Measurements from ENCODE around the gene KIAA1217. TPM values are rescaled to one million over a fixed set of nuclear protein-coding genes. Genes with fewer than 3 reads are reported as not detected.
A peak's percentile ranks its signal among the peaks of the same experiment; 100 is the strongest.

KIAA1217 gene
- total RNA-seq, 1 donor from 2014 or later: 9.1 TPM

- peak; percentile 47 to 93 for DNase-seq (ENCODE audit: low read depth in 2 of 2)
Observed at GRCh38 chr10:24493165-24493564, 284.2 kb downstream of the KIAA1217 start.

GRCh38 chr10:24494236-24494635, 285.3 kb downstream of the KIAA1217 start:
- no peak for DNase-seq (ENCODE audit: low read depth in 2 of 2)

- DNase-seq (ENCODE audit: low read depth in 2 of 2): no peak
Observed at GRCh38 chr10:24494777-24495176, 285.8 kb downstream of the KIAA1217 start.

DNA sequence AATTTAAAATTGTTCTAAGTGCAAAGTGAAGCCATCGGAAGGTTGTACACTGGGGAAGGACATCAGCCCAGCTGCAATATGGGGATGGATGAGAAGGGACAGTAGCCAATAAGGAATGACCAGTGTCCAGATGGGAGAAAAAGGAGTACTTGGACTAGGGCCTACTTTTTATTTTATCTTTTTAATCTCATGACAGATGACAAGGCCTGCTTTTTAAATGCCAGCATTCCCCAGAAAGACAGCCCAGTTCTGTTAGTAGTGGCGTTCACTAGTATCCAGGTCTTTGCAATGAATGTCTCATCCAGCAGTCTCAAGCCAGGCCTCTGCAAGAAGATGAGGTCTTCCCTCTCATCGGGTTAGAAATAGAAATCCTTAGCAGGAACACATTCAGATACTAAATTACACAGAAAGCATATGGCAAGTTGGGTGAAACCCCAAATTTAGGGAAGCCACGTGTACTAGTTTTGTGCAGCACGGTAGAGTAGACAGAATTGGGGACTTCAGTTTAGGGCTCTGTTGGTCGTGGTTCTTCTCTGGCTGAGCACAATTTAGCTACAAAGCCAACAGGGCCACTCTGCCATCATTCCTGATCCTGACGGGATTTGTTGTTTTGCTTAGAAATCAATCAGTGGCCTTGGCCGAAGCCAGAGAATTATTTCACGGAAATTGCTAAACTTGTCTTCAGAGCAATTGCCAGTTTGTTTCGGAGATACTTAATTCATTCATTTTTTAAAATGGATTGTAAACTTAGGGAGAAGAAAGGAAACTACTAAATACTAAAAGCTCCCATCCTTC, 286.9 kb downstream of the KIAA1217 start:
- no peak for DNase-seq (ENCODE audit: low read depth in 2 of 2)

GRCh38 chr10:24496906-24497305, 288.0 kb downstream of the KIAA1217 start:
- no peak for DNase-seq (ENCODE audit: low read depth in 2 of 2)

DNA sequence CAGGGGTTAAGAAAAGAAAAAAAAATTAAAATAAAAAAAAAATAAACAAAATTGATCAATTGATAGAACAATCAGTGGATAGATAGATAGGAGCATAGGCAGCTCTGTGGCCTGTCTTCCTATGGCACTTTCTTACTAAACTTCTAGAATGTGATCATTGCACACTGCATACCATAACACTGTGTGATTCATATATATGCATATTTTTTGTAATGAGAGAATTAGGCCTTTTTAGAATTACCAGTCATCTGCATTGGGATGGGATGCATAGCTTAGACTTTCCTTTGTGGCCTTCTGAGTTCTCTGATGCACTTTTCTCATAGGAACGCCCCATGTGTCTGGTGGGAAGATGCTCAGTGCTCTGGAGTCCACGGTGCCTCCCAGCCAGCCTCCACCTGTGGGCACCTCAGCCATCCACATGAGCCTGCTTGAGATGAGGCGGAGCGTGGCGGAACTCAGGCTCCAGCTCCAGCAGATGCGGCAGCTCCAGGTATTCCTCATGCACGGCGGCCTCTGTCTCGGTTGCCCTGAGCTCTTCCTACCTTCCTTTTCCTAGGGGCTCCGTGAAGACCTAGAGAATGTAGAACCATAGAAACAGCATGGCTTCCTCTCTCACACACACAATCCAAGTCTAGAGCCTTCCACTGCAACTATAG, 292.2 kb downstream of the KIAA1217 start:
- no peak for DNase-seq (ENCODE audit: low read depth in 2 of 2)

DNA sequence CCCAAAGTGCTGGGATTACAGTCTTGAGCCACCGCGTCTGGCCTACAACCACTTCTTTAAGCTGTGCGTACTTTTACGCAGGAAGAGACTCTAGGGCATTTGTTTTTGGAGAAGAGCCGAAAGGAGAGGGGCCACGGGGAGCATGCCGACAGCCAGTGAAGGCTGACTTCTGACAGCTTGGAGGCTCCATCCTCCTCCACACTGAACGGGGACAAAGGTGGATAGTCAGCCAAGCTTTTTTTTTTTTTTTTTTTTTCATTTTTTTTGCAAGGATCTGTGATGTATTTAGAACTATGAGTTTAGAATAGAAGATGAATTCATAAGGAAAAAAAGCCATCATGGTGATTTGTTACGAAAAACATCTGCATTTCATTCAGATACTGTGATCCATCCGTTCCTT, 293.1 kb downstream of the KIAA1217 start:
- DNase-seq (ENCODE audit: low read depth in 2 of 2): no peak

- no peak for DNase-seq (ENCODE audit: low read depth in 2 of 2)
Observed at GRCh38 chr10:24502801-24503460, 294.0 kb downstream of the KIAA1217 start.

DNA sequence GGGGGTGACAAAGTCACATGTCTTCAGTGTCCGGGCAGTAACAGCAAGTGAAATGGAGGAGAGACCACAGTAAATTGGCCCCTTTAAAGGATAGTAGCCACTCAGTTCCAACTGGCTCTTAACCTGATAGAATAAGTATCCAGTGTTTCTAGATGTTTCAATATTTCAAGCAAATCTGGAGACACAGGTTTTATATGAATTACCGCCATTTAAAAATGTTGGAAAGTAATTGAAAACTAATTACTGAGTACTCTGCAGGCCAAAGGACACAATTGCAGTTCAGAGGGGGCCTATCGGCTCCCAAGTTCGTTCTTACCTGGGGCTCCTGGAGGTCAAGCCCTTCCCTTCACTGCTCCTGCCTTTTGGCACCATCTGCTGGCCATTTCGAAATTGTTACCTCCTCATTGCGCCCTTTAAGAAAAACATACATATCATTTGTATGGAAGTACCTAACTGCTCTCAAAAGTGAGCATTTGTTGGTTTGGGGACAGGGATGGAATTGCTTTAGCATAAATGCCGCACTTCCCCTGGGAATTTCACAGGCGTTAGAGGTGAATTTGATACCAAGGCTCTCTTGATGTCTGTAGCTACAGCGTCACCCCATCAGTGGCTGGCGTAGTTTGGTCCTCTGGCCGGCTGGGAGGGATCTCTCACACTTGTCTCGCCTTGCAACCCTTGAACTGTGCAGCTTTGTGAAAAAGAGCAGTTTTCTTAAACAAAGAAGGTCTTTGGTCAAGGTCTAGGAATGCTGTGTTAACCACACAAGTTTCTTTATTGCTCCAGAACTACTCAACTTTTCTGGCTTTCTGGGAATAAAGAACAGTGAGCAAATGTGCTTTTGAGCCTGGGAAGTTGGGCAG, 294.8 kb downstream of the KIAA1217 start:
- peak; percentile 33 to 61 for DNase-seq (ENCODE audit: low read depth in 2 of 2)

GRCh38 chr10:24505759-24506158, 296.8 kb downstream of the KIAA1217 start:
- peak; percentile 85 to 94 for DNase-seq (ENCODE audit: low read depth in 2 of 2)

- DNase-seq (ENCODE audit: low read depth in 2 of 2): peak; percentile 17 to 28
Observed at GRCh38 chr10:24513155-24513554, 304.2 kb downstream of the KIAA1217 start.

GRCh38 chr10:24515481-24515880, 306.5 kb downstream of the KIAA1217 start:
- DNase-seq (ENCODE audit: low read depth in 2 of 2): no peak

- DNase-seq (ENCODE audit: low read depth in 2 of 2): no peak
Observed at GRCh38 chr10:24518411-24518810, 309.5 kb downstream of the KIAA1217 start.

DNA sequence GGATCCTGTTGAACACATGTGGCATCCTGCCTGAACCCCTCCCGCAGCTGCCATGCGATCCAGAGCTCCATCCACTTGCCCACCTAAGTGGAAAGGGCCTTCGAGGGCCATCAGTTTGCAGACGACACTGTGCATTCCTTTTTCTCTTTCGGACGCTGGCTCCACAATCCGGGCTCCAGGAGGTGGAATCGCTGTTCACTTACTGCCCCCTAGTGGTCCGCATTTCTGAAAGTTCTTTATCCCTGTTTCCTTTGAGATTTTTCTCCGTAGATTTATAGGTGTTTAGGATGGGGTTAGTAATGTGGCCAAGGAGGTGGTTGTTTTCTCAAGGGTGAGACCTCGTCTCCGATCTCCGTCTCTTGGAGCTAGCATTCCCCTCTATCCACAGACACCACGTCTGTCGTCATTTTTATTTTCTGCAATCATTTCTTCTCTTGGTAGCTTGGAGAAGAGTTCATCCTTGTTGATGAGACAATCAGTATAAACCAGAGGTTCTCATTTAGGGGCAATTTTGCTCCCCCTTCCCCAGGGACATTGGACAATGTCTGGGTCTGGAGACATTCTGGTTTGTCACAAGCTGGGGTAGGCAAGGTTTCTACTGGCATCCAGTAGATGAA, 310.2 kb downstream of the KIAA1217 start:
- DNase-seq (ENCODE audit: low read depth in 2 of 2): peak; percentile 43 to 68

DNA sequence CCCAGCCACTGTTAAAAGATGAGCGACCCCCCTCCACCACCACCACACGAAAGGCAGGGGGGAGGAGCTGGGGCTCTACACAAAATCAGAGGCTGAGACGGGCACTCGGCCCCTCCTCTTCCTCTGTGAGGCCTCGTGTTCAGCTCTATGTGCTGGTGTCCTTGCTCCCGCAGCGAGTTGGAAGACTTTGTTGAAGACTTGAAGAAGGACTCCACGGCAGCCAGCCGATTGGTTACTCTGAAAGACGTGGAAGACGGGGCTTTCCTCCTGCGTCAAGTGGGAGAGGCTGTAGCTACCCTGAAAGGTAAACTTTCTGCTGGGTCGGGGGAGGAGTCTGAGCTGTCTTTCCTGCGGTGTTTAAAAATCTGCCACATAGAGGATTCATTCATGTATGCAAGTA, 311.0 kb downstream of the KIAA1217 start:
- no peak for DNase-seq (ENCODE audit: low read depth in 2 of 2)

DNA sequence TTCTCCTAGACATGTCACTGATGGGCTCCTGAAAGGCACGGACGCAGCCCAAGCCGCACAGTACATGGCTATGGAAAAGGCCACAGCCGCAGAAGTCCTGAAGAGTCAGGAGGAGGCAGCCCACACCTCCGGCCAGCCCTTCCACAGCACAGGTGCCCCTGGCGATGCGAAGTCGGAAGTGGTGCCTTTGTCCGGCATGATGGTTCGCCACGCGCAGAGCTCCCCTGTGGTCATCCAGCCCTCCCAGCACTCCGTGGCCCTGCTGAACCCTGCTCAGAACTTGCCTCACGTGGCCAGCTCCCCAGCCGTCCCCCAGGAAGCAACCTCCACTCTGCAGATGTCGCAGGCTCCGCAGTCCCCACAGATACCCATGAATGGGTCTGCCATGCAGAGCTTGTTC, 315.4 kb downstream of the KIAA1217 start:
- DNase-seq (ENCODE audit: low read depth in 2 of 2): no peak

GRCh38 chr10:24526085-24526649, 317.2 kb downstream of the KIAA1217 start:
- DNase-seq (ENCODE audit: low read depth in 2 of 2): no peak

- no peak for DNase-seq (ENCODE audit: low read depth in 2 of 2)
Observed at GRCh38 chr10:24528946-24529345, 320.0 kb downstream of the KIAA1217 start.

DNA sequence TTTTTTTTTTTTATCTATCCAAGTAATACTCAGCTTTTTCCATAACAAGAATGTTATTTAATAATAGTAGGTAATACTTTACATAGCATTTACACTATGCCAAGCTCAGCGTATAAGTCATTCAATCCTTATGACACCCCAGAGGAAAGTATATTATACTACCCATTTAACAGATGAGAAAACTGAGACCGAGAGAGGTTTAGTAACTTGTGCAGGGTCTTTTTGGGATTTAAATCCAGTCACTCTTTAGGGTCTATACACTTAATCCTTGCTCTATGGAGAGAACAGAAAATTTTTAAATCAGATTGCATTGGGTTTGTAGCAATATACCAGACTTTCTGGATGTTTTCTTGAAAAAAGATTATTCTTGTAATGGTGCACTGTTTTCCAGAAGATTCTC, 322.5 kb downstream of the KIAA1217 start:
- DNase-seq (ENCODE audit: low read depth in 2 of 2): no peak

GRCh38 chr10:24533981-24534380, 325.0 kb downstream of the KIAA1217 start:
- no peak for DNase-seq (ENCODE audit: low read depth in 2 of 2)

- no peak for DNase-seq (ENCODE audit: low read depth in 2 of 2)
Observed at GRCh38 chr10:24536636-24537035, 327.7 kb downstream of the KIAA1217 start.

Data from dermis microvascular lymphatic vessel endothelial cell (primary cell).